NAMALWA (cell line): ENCODE results near the gene MYL7.

ENCODE experiments used
- DNase-seq: peaks from one replicate; pipeline ENCODE4 v3.0.0-alpha.2; 2015; ENCODE audit warnings: low spot score

Gene MYL7

DNA sequence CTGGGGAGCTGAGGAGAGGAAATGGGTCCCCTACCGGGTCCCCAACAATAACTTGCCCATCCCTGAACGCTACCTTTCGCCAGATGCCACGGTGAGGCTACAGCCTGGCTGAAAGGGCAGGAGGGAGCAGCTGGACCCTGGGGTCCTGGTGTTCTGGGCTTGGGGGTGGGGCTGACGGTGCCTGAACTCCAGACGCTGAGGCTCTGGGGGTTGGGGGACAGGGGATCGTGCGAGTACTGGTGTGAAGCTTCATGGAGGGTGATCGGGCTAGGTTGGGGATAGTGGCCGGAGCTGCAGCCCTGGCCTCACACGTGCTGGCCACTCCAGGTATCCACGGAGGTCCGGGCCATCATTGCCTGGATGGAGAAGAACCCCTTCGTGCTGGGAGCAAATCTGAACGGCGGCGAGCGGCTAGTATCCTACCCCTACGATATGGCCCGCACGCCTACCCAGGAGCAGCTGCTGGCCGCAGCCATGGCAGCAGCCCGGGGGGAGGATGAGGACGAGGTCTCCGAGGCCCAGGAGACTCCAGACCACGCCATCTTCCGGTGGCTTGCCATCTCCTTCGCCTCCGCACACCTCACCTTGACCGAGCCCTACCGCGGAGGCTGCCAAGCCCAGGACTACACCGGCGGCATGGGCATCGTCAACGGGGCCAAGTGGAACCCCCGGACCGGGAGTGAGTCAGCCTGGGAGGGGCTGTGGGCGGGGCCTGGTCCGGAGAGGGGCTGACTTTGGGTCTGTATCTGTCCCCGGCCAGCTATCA, 28.7 kb downstream of the MYL7 start:
- DNase-seq: no peak

DNA sequence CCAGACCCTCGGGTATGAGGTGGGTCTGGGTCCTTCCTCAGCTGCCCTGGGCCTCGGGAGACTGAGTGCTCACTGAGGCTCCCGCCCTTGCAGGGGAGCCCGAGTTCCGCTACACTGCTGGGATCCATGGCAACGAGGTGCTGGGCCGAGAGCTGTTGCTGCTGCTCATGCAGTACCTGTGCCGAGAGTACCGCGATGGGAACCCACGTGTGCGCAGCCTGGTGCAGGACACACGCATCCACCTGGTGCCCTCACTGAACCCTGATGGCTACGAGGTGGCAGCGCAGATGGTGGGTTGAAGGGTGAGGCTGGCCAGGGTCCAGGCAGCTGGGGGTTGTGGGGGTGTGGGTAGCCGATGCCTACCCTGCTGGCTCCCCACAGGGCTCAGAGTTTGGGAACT, 29.4 kb downstream of the MYL7 start:
- no peak for DNase-seq

- no peak for DNase-seq
These were observed 30.2 kb downstream of the MYL7 start for GRCh38 chr7:44110719-44111635.

- no peak for DNase-seq
These were observed 31.1 kb downstream of the MYL7 start for GRCh38 chr7:44109991-44110390.

DNA sequence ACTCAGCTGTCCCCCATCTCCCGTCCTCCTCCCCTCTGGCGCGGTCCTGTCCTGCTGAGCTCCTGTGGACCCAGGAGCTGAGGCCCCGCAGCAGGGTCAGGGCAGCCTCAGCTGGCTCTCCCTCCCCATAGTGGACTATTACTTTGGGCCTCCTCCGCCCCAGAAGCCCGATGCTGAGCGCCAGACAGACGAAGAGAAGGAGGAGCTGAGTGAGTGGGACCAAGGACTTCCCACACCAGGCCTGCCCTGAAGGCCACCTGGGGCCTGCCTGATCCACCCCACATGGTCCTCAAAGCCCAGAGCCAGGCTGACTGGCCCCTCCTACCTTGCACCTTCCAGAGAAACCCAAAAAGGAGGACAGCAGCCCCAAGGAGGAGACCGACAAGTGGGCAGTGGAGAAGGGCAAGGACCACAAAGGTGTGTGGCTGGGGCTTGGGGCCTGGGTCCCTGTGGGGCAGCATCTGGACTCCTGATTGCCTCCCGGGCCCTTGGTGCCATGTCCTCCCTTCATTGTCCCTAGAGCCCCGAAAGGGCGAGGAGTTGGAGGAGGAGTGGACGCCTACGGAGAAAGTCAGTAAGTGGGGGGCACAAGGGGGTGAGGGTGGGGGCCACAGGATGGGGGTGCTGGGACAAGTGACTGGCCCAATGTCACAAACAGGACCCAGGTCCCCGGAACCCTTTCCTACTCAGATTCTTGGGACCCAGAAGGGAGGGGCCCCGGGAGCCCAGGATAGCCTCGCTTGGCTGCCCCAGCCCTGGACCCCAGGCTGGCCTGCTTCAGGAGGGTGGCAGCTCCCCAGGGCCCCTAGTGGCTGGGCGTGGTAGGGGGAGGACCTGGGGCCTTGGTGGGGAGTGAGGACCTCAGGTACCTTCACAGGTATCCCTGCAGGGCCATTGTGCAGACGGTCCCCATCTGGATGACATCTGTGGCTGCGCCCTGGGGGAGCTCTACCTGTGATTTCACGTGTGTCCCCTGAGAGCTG, 32.1 kb downstream of the MYL7 start:
- peak; percentile 52 for DNase-seq

DNA sequence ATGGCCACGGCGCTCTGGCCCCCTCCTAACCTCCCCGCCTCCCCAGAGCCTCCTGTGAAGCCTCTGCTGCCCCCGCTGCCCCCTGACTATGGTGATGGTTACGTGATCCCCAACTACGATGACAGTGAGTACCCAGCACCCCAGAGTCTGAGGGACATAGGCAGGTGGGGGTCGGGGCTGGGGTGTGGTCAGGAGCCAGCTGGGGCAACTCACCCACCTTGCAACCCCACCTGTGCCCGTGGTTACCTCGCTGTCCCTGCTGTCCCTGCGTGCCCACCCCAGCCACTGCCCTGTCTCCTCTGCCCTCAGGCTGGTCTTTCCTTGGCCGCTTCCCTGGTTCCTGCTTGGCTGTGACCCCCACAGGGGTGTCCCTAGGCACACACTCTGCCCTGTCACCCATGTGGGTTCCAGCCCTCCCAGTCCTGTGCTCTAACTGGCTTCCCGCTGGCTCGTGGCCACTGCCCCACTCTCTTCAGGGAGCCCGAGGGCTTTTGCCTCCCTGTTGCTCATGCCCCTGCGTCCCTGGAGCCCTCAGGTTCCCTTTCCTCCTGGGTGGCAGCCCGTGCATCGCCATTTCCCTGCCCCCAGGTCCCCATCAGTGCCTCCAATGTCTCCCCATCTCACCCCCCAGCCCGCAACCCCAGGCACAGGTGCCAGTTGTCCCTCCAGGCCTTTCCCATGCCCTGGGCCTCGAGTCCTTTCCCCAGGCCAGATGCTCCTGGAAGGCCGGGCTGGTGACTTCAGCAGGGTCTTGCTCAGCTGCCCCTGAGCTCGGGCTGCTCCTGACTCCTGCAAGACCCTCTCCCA, 33.0 kb downstream of the MYL7 start:
- DNase-seq: no peak

GRCh38 chr7:44107116-44107960, 33.8 kb downstream of the MYL7 start:
- DNase-seq: no peak

GRCh38 chr7:44106311-44107065, 34.6 kb downstream of the MYL7 start:
- no peak for DNase-seq

- DNase-seq: peak; percentile 44
These were observed 35.3 kb downstream of the MYL7 start for GRCh38 chr7:44105832-44106231.

- DNase-seq: peak; percentile 60
These were observed 36.0 kb downstream of the MYL7 start for GRCh38 chr7:44104860-44105771.

DNA sequence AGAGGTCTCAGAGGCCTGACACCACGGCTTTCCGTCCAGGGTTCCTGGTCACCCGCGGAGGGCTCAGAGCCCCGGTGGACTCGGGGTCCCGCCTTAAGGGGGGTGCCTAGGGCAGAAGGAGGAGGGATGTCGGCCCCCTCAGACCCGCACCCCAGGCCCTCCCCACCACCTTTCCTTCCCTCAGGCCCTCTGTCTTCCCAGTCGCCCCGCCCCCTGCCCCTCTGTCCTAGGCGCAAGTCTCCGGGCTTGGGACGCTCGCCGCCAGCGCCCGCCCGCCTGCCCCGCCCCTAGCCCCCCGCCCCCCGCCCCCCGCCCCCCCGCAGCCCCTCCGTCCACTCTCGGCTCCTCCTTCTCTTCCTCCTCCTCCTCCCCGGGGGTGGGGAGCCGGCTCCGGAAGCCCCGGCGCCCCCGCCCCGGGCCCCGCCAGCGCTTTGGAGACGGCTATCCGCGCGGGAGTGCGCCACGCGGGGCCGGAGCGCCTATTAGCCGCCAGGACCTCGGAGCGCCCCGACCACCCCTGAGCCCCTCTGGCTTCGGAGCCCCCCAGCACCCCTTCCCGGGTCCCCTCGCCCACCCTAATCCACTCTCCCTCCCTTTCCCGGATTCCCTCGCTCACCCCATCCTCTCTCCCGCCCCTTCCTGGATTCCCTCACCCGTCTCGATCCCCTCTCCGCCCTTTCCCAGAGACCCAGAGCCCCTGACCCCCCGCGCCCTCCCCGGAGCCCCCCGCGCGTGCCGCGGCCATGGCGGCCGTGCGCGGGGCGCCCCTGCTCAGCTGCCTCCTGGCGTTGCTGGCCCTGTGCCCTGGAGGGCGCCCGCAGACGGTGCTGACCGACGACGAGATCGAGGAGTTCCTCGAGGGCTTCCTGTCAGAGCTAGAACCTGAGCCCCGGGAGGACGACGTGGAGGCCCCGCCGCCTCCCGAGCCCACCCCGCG, 36.9 kb downstream of the MYL7 start, which contains the start of gene AEBP1:
AEBP1 (plus strand) TSS at position 423 of the 937 bp plus-strand sequence; CDS start at position 744, 321 bp downstream.
- DNase-seq: peak; percentile 67

- no peak for DNase-seq
These were observed 37.6 kb downstream of the MYL7 start for GRCh38 chr7:44103566-44103922.

DNA sequence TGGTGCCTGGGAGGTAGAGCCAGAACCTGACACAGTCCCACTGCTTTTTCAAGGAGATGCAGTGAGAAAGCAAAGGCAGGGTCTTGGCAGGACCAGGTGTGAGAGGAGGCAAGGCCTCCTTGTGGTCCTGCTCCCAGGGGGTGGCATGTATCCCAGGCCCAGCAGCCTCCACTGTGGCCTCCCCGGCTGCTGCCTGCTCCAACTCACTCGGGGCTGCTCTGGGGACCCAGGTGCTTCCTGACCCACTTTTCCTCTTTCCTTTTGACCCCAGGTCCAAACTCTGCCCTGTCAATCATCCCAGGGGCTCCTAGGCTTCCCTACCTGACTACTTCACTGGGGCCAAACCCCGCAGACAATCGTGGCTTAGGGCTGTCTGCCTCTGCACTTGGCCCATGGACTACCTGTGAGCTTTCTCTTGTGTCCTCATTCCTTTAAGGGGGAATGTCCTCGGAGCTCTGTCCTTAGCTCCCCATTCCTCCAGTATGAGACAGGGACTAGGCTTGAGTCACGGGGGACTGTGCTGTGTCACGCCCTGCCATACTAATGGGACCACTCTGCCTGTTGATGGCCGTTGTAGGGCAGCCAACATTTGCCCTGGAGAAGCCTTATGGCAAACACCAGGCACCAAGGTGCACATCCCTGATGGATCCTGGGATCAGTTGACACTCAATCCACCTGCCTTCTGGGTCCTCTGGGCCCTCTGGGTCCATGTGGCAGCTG, 38.1 kb downstream of the MYL7 start:
- peak; percentile 41 for DNase-seq

- DNase-seq: peak; percentile 51
These were observed 38.9 kb downstream of the MYL7 start for GRCh38 chr7:44101966-44102845.

DNA sequence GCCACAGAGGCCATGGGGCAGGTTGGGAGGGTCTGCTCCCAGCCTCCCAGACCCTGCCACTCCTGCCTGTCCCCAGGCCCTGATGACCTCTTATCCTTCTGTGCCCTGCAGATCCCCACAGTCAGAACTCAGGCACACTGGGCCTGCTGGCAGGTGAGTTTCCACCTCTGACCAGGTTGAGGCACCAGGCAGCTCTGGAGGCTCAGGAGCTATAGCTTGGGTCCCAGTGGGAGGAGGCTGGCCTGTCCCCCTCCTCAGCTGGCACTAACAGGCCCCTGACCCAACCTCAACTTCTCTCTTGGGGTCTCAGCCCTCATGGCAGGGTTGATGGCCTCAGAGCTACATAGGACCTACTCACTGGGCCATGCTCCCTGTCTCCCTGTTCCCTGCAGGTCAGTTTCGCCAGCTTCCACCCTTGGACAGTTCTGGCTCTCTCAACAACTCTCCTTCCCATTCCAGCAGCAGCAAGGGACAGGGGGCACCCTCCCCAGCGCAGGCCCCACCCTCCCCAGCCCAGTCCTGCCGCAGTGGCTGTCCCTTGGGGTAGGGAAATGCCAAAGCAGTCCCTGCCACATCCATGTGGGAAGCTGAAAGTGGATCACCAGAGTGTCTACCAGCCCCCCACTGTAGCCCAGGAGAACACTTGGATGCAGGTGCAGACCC, 39.7 kb downstream of the MYL7 start:
- no peak for DNase-seq
